ENCODE measurements around the gene TEX30. TPM values are rescaled to one million over a fixed set of nuclear protein-coding genes. Genes with fewer than 3 reads are reported as not detected.

Gene TEX30
- total RNA-seq, 2 experiments from 2014 or later, result 4.6 to 6.3 TPM

- H3K4me3 Mint-ChIP-seq, result no peak overlapping the region
- Histone ChIP-seq H3K27ac (ENCODE audit: low read depth in 1 of 2, low read length in 2 of 2) (no peak overlapping the region), H3K27me3 (ENCODE audit: control insufficient read depth in 1 of 2, insufficient read depth in 2 of 2, low read length in 2 of 2) (no peaks in the 10 kb centered on the region), H3K9me3 (ENCODE audit: control insufficient read depth in 1 of 2, insufficient read depth in 1 of 2, low read length in 2 of 2) (no peaks in the 10 kb centered on the region), H3K4me1 (ENCODE audit: insufficient read depth, low read length) (peaks cover 14% of the 10 kb centered on the region), H3K36me3 (ENCODE audit: insufficient read depth, low read length) (no peaks in the 10 kb centered on the region), H3K4me3 (ENCODE audit: low read length) (no peak overlapping the region)
- H3K36me3 Mint-ChIP-seq (ENCODE audit: low read depth), result peaks cover 3% of the 10 kb centered on the region
- no peak for ATAC-seq (ENCODE audit: poor library complexity)
- no peaks in the 10 kb centered on the region for H3K27me3 Mint-ChIP-seq
- DNase-seq, result no peak
- no peak for TF ChIP-seq CTCF (IDR thresholded peaks at IDR 0.05)
- H3K4me1 Mint-ChIP-seq (ENCODE audit: low read depth), result peaks cover 31% of the 10 kb centered on the region
- intact Hi-C loops (cut with DNase I, micrococcal nuclease), result no loop called here
- H3K9me3 Mint-ChIP-seq, result no peaks in the 10 kb centered on the region
- CTCF ChIA-PET, result interaction anchor here (1.0 kb wide), 1 partner anchor 79 kb away, joined by 3 read pairs; no protein-coding TSS in a partner anchor
- POLR2A ChIA-PET, result interaction anchor here (0.9 kb wide), 1 partner anchor 173 kb away, joined by 3 read pairs; no protein-coding TSS in a partner anchor
- no peak overlapping the region for H3K27ac Mint-ChIP-seq
Measured at GRCh38 chr13:102768909-102769308, 4.7 kb downstream of the TEX30 start.

- Histone ChIP-seq H3K4me3 (ENCODE audit: low read length) (no peak overlapping the region), H3K9me3 (ENCODE audit: control insufficient read depth in 1 of 2, insufficient read depth in 1 of 2, low read length in 2 of 2) (no peaks in the 10 kb centered on the region), H3K27me3 (ENCODE audit: control insufficient read depth in 1 of 2, insufficient read depth in 2 of 2, low read length in 2 of 2) (no peaks in the 10 kb centered on the region), H3K4me1 (ENCODE audit: insufficient read depth, low read length) (no peaks in the 10 kb centered on the region), H3K36me3 (ENCODE audit: insufficient read depth, low read length) (no peaks in the 10 kb centered on the region), H3K27ac (ENCODE audit: low read depth in 1 of 2, low read length in 2 of 2) (no peak overlapping the region)
- Mint-ChIP-seq H3K9me3 (no peaks in the 10 kb centered on the region), H3K27ac (no peak overlapping the region), H3K27me3 (no peaks in the 10 kb centered on the region), H3K4me3 (no peak overlapping the region), H3K36me3 (ENCODE audit: low read depth) (no peaks in the 10 kb centered on the region), H3K4me1 (ENCODE audit: low read depth) (no peaks in the 10 kb centered on the region)
- intact Hi-C loops (cut with DNase I, micrococcal nuclease), result loop anchor here in 1 of 2 experiments (2.0 kb wide), 1 partner anchor 21 kb away; no protein-coding TSS in a partner anchor
- ChIA-PET POLR2A (interaction anchor here (1.3 kb wide), 1 partner anchor 10 kb away, joined by 3 read pairs; the partner anchor contains the start of gene TEX30), CTCF (no interaction called here)
- ATAC-seq (ENCODE audit: poor library complexity), result no peak
- no peak for TF ChIP-seq CTCF (IDR thresholded peaks at IDR 0.05)
- no peak for DNase-seq
Measured at GRCh38 chr13:102763741-102764140, 9.8 kb downstream of the TEX30 start.

- Mint-ChIP-seq H3K27ac (no peak overlapping the region), H3K27me3 (no peaks in the 10 kb centered on the region), H3K36me3 (ENCODE audit: low read depth) (no peaks in the 10 kb centered on the region), H3K9me3 (no peaks in the 10 kb centered on the region), H3K4me3 (no peak overlapping the region), H3K4me1 (ENCODE audit: low read depth) (no peaks in the 10 kb centered on the region)
- ChIA-PET CTCF (no interaction called here), POLR2A (no interaction called here)
- Histone ChIP-seq H3K36me3 (ENCODE audit: insufficient read depth, low read length) (no peaks in the 10 kb centered on the region), H3K9me3 (ENCODE audit: control insufficient read depth in 1 of 2, insufficient read depth in 1 of 2, low read length in 2 of 2) (no peaks in the 10 kb centered on the region), H3K4me3 (ENCODE audit: low read length) (no peak overlapping the region), H3K27me3 (ENCODE audit: control insufficient read depth in 1 of 2, insufficient read depth in 2 of 2, low read length in 2 of 2) (no peaks in the 10 kb centered on the region), H3K4me1 (ENCODE audit: insufficient read depth, low read length) (no peaks in the 10 kb centered on the region), H3K27ac (ENCODE audit: low read depth in 1 of 2, low read length in 2 of 2) (no peak overlapping the region)
- no peak for ATAC-seq (ENCODE audit: poor library complexity)
- TF ChIP-seq CTCF (IDR thresholded peaks at IDR 0.05), result no peak
- intact Hi-C loops (cut with DNase I, micrococcal nuclease), result no loop called here
- DNase-seq, result no peak
Measured at GRCh38 chr13:102761071-102761470, 12.5 kb downstream of the TEX30 start.

Measured in CD4-positive, alpha-beta T cell (primary cell).